ENCODE data around the gene APH1A. TPM values are rescaled to one million over a fixed set of nuclear protein-coding genes. Genes with fewer than 3 reads are reported as not detected.

The APH1A gene
- total RNA-seq, 1 donor from 2014 or later = 94.2 TPM

DNA sequence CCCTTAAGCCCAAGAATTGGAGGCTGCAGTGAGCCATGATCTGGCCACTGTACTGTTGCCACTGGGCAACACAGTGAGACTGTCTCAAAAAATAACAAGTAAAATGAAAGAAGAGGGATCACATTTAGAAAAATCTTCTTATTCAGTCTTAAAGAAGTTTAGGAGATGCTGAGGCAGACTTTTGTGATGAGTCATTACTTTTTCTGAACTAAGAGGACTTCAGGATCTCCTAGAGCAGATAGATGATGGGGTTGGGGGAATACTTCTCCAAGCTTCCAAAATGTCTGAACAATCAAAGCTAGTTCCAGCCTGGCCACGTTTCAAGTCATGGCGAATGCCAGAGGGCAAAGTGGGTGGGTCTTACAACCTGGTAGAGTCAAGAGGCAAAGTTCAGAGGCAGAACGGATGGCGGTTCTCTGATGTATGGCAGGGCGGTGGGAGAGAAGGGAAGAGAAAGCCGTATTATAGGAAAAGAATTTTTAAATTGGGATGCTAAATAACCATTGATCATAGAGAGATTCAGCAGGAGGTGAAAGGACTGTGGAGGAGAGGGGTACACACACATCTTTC, 11.4 kb upstream of the APH1A start:
- peaks cover 3% of the 10 kb centered on the region for H3K4me1 Mint-ChIP-seq (ENCODE audit: low read depth, unreplicated experiment)
- TF ChIP-seq, protein P1, sequence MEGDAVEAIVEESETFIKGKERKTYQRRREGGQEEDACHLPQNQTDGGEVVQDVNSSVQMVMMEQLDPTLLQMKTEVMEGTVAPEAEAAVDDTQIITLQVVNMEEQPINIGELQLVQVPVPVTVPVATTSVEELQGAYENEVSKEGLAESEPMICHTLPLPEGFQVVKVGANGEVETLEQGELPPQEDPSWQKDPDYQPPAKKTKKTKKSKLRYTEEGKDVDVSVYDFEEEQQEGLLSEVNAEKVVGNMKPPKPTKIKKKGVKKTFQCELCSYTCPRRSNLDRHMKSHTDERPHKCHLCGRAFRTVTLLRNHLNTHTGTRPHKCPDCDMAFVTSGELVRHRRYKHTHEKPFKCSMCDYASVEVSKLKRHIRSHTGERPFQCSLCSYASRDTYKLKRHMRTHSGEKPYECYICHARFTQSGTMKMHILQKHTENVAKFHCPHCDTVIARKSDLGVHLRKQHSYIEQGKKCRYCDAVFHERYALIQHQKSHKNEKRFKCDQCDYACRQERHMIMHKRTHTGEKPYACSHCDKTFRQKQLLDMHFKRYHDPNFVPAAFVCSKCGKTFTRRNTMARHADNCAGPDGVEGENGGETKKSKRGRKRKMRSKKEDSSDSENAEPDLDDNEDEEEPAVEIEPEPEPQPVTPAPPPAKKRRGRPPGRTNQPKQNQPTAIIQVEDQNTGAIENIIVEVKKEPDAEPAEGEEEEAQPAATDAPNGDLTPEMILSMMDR (IDR thresholded peaks at IDR 0.05; ENCODE audit: partially characterized antibody, unreplicated experiment) = no peak
- peak overlapping the region; percentile 45 for H3K4me3 Mint-ChIP-seq (ENCODE audit: unreplicated experiment)
- no peaks in the 10 kb centered on the region for H3K36me3 Mint-ChIP-seq (ENCODE audit: unreplicated experiment)
- no peak overlapping the region for H3K27ac Mint-ChIP-seq (ENCODE audit: unreplicated experiment)
- H3K27me3 Mint-ChIP-seq (ENCODE audit: unreplicated experiment) = peaks cover 9% of the 10 kb centered on the region
- no peak for DNase-seq
- peaks cover 7% of the 10 kb centered on the region for H3K9me3 Mint-ChIP-seq (ENCODE audit: unreplicated experiment)

DNA sequence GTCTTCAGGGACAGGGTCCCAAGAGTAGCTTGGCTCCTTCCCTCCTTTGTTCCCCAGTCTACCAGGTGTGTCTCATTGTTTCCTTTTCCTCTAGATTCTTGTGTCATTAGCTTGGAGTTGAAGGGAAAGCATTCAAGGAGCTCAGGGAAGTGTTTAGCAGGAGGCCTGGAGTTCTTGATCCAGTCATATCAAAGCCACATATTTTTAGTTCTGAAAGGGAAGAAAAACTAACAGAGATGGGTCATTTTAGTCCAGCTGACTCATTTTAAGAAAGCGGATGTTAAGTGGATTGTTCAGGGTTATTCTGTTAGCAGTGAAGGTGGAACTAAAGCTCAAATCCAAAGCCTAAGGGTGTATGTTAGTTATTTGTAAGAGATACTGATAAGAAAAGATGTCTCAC, 4.5 kb upstream of the APH1A start:
- TF ChIP-seq, protein P1 (IDR thresholded peaks at IDR 0.05; ENCODE audit: partially characterized antibody, unreplicated experiment) = no peak
- H3K4me3 Mint-ChIP-seq (ENCODE audit: unreplicated experiment) = peak overlapping the region; percentile 81
- peaks cover 11% of the 10 kb centered on the region for H3K9me3 Mint-ChIP-seq (ENCODE audit: unreplicated experiment)
- DNase-seq = no peak
- H3K27me3 Mint-ChIP-seq (ENCODE audit: unreplicated experiment) = peaks cover 9% of the 10 kb centered on the region
- peaks cover 16% of the 10 kb centered on the region for H3K4me1 Mint-ChIP-seq (ENCODE audit: low read depth, unreplicated experiment)
- peak overlapping the region; percentile 12 for H3K27ac Mint-ChIP-seq (ENCODE audit: unreplicated experiment)
- no peaks in the 10 kb centered on the region for H3K36me3 Mint-ChIP-seq (ENCODE audit: unreplicated experiment)

DNA sequence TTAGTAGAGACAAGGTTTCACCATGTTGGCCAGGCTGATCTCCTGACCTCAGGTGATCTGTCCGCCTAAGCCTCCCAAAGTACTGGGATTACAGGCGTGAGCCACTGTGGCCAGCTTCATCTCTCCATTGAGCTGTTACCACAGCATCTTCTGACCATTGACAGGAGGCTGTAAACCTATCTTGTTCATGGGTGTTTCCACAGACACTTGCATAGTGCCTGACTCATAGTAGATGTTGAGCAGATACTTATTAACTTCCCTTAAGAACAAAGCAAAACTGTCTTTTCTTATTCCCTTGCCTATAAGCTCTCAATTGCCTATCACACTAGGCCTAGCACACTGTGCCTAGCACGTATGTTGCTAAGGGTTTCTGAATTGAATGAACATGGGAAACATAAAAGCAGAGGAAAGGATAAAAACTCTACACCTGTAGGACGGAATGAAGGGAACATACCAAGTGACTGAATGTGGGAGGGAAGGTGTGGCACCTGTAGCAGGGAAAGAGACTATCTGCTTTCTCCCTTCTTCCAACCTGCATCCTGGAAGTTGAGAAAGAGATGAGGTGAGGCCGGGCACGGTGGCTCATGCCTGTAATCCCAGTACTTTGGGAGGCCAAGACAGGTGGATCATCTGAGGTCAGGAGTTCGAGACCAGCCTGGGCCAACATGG, 2.6 kb upstream of the APH1A start:
- TF ChIP-seq, protein P1 (IDR thresholded peaks at IDR 0.05; ENCODE audit: partially characterized antibody, unreplicated experiment) = no peak
- peaks cover 9% of the 10 kb centered on the region for H3K27me3 Mint-ChIP-seq (ENCODE audit: unreplicated experiment)
- no peak for DNase-seq
- peaks cover 17% of the 10 kb centered on the region for H3K9me3 Mint-ChIP-seq (ENCODE audit: unreplicated experiment)
- no peak overlapping the region for H3K4me3 Mint-ChIP-seq (ENCODE audit: unreplicated experiment)
- H3K4me1 Mint-ChIP-seq (ENCODE audit: low read depth, unreplicated experiment) = peaks cover 21% of the 10 kb centered on the region
- H3K27ac Mint-ChIP-seq (ENCODE audit: unreplicated experiment) = no peak overlapping the region
- H3K36me3 Mint-ChIP-seq (ENCODE audit: unreplicated experiment) = no peaks in the 10 kb centered on the region

DNA sequence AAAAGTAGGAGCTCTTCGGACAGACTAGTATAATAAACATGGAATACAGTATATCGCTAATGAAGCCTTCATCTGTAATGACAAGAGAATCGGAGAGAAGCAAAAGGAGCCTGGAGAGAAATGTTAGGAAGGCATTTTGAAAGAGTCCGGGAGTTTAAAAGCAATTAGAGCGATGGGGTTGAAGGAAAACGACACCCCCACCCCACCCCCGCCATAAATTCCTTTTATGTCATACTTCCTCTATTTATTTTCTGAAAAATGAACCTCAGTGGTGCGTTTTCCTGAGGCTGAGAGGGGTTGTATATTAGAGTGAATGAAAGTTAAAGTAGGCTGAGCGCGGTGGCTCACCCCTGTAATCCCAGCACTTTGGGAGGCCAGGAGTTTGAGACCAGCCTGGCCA, 635 bp upstream of the APH1A start:
- Mint-ChIP-seq H3K36me3 (ENCODE audit: unreplicated experiment) (no peaks in the 10 kb centered on the region), H3K4me3 (ENCODE audit: unreplicated experiment) (peak overlapping the region; percentile 93), H3K4me1 (ENCODE audit: low read depth, unreplicated experiment) (peaks cover 21% of the 10 kb centered on the region), H3K9me3 (ENCODE audit: unreplicated experiment) (peaks cover 17% of the 10 kb centered on the region), H3K27ac (ENCODE audit: unreplicated experiment) (peak overlapping the region; percentile 99), H3K27me3 (ENCODE audit: unreplicated experiment) (peaks cover 9% of the 10 kb centered on the region)
- DNase-seq = no peak
- TF ChIP-seq, protein P1 (IDR thresholded peaks at IDR 0.05; ENCODE audit: partially characterized antibody, unreplicated experiment) = no peak

DNA sequence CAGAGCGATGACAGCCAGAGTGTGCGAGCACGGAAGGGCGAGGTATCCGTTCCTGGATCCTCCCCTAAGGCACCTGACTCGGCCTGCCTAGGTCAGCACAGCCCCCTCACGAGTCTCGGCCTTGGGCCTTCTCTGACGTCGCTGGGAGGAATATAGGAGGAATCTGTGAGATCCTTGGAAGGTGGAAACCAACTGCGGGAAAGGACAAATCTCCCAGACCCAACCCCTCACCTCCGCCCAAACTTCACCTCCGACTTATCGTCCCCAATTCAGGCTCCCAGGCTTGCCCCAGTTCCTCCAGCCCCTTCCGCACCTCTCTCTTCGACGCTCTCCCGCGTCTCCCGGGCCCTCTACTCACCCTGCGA, 494 bp downstream of the APH1A start:
- TF ChIP-seq, protein P1 (IDR thresholded peaks at IDR 0.05; ENCODE audit: partially characterized antibody, unreplicated experiment) = no peak
- H3K4me1 Mint-ChIP-seq (ENCODE audit: low read depth, unreplicated experiment) = peaks cover 21% of the 10 kb centered on the region
- peak overlapping the region; percentile 93 for H3K4me3 Mint-ChIP-seq (ENCODE audit: unreplicated experiment)
- peaks cover 17% of the 10 kb centered on the region for H3K9me3 Mint-ChIP-seq (ENCODE audit: unreplicated experiment)
- no peak for DNase-seq
- peaks cover 9% of the 10 kb centered on the region for H3K27me3 Mint-ChIP-seq (ENCODE audit: unreplicated experiment)
- no peaks in the 10 kb centered on the region for H3K36me3 Mint-ChIP-seq (ENCODE audit: unreplicated experiment)
- H3K27ac Mint-ChIP-seq (ENCODE audit: unreplicated experiment) = peak overlapping the region; percentile 99

All from glutamatergic neuron (in vitro differentiated cells).